Spleen (tissue), 11 donors: ENCODE data around the gene MYH14. TPM values are rescaled to one million over a fixed set of nuclear protein-coding genes. Genes with fewer than 3 reads are reported as not detected.

ENCODE experiments used
- DNase-seq: peaks from one replicate; pipeline ENCODE4 v3.0.0-alpha.2; 2020
- H3K27ac ChIP-seq, 8 donors: fragments of 200-600 bp; sonication (generic) in 7 of 8; 1 replicate in 4 of 8; 2 replicates in 4 of 8; pipeline versions ENCODE4 v1.5.0 to v1.8.0; 2016 to 2021; ENCODE audit warnings: inconsistent platforms in 4 of 8, mild to moderate bottlenecking in 4 of 8, moderate library complexity in 1 of 8
- H3K27me3 ChIP-seq, 7 donors: fragments of 200-600 bp; sonication (generic) in 6 of 7; replicated peaks in 1 of 7; 1 replicate in 4 of 7; 2 replicates in 3 of 7; pipeline versions ENCODE4 v1.5.0 to v1.8.0; 2016 to 2021; ENCODE audit warnings: inconsistent platforms in 3 of 7, mild to moderate bottlenecking in 1 of 7
- H3K36me3 ChIP-seq, 6 donors: fragments of 200-600 bp; sonication (generic) in 5 of 6; 1 replicate in 4 of 6; 2 replicates in 2 of 6; pipeline versions ENCODE4 v1.5.0 to v1.8.0; 2016 to 2021; ENCODE audit warnings: inconsistent platforms in 2 of 6
- H3K4me1 ChIP-seq, 6 donors: fragments of 200-600 bp; sonication (generic) in 5 of 6; 1 replicate in 3 of 6; 2 replicates in 3 of 6; pipeline versions ENCODE4 v1.5.0 to v1.8.0; 2016 to 2021; ENCODE audit warnings: inconsistent platforms in 3 of 6
- H3K4me3 ChIP-seq, 8 donors: fragments of 200-600 bp; sonication (generic) in 7 of 8; 1 replicate in 4 of 8; 2 replicates in 4 of 8; pipeline versions ENCODE4 v1.5.0 to v1.8.0; 2016 to 2021; ENCODE audit warnings: inconsistent platforms in 4 of 8, mild to moderate bottlenecking in 4 of 8, moderate library complexity in 2 of 8
- H3K9me3 ChIP-seq, 8 donors: fragments of 200-600 bp; sonication (generic) in 7 of 8; 1 replicate in 4 of 8; 2 replicates in 4 of 8; pipeline versions ENCODE4 v1.5.0 to v1.8.0; 2016 to 2021; ENCODE audit warnings: inconsistent platforms in 4 of 8
- CTCF ChIP-seq, 11 experiments: fragments of 200-600 bp in 7 of 11; fragments of 450-650 bp in 4 of 11; sonication (generic) in 4 of 11; IDR thresholded peaks in 8 of 11; conservative IDR thresholded peaks in 3 of 11; 1 replicate in 7 of 11; 2 replicates in 4 of 11; pipeline versions ENCODE4 v1.4.0 to v1.8.0; 2016 to 2021; ENCODE audit warnings: antibody characterized with exemption in 11 of 11, inconsistent platforms in 4 of 11, mild to moderate bottlenecking in 1 of 11
- POLR2A ChIP-seq, 3 donors: fragments of 450-650 bp; IDR thresholded peaks; one replicate each; pipeline ENCODE4 v1.5.1; 2017; ENCODE audit warnings: antibody characterized with exemption in 3 of 3, mild to moderate bottlenecking in 1 of 3
- POLR2AphosphoS5 ChIP-seq, 3 donors: sonication (generic); formaldehyde crosslinking; IDR thresholded peaks; one replicate each; pipeline ENCODE4 v1.5.1; 2017; ENCODE audit warnings: antibody characterized with exemption in 3 of 3
- WGBS, 5 donors: extraction: QIAGEN DNeasy Blood & Tissue Kit in 3 of 5; methylation state at CpG; one replicate each; pipeline versions ENCODE4 v1.1.5 to v1.1.7; 2013 to 2018; 5-methylcytosine and 5-hydroxymethylcytosine counted together
- intact Hi-C: fragments of 100-400 bp; cut with DNase I; formaldehyde crosslinking; loops from one replicate; pipeline ENCODE4 v1.15.0; 2023; ENCODE audit warnings: low total_unique reads
- polyA plus RNA-seq, 3 donors: library from polyadenylated mRNA; stranded (reverse); fragments of 200-250 nt; gene quantifications; one replicate each; pipeline ENCODE4 v1.2.1, GENCODE V29; 2013
- total RNA-seq, 7 donors: library from RNA; depleted of rRNA in 3 of 7; stranded (reverse); fragments of >200 nt in 3 of 7; fragmentation: NEBNext Ultra II Directional in 4 of 7; extraction: Animal tissue kit (Norgen Biotek cat#: 25700) in 4 of 7; gene quantifications; one replicate each; pipeline versions ENCODE4 v1.1.0 to v1.2.1, GENCODE V29; 2016 to 2021
- donor health status: healthy with polysubstance abuse.
- donor health status: DM: no; HTN: no; CAD: no; lungs with moderate emphysema.
- donor health status: DM: no; HTN: no; CAD: no.
- donor health status: Bipolar disorder and iron deficiency.
- donor health status: healthy.
- donor health status: DM: no; HTN: no; CAD: no.
- donor health status: DM: yes; HTN: yes; CAD: no.

The MYH14 gene
- total and polyA plus RNA-seq, 10 donors, result 0.04 to 1.5 (median 0.28) TPM; not detected in 1

DNA sequence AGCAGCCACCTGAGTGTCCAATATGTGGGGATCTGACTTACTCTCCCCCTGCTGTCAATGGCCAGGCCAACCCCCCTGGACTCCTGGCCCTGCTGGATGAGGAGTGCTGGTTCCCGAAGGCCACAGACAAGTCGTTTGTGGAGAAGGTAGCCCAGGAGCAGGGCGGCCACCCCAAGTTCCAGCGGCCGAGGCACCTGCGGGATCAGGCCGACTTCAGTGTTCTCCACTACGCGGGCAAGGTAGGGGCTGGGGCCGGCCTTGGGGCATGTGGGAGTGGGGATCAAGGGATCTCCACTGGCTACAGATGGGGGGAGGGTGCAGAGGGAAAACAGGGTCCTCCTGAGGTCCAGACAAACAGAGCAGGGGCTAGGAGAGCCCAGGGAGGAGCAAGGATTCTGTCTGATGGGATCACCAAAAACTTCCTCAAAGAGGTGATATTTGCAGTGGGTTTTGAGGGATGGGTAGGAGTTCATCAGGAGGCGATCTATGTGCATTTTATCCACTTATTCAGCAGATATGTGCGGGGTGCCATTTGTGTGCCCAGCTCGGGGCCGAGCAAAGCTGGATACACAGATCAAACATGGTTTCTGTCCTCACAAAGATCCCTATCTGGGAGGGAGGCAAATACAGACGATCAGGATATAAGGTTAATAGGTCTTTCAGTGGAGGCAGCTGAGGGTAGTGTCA, 47.2 kb downstream of the MYH14 start:
- Histone ChIP-seq H3K27me3 (peaks cover 0 to 55% (median 0%) of the 10 kb centered on the region in 7 donors), H3K4me1 (no peaks in the 10 kb centered on the region), H3K9me3 (peaks cover 0 to 36% (median 31%) of the 10 kb centered on the region in 8 donors), H3K4me3 (no peak overlapping the region), H3K36me3 (no peaks in the 10 kb centered on the region), H3K27ac (no peak overlapping the region)
- TF ChIP-seq POLR2A (IDR thresholded peaks at IDR 0.05) (no peak), CTCF (IDR thresholded peaks at IDR 0.05 in 8 of 11, conservative IDR thresholded peaks at IDR 0.05 in 3 of 11) (no peak), POLR2AphosphoS5 (IDR thresholded peaks at IDR 0.05) (no peak)
- WGBS, 5 donors, result 86 to 93% (median 90%) methylated on average over 15 of the region's 15 CpGs
- DNase-seq, result no peak
- intact Hi-C loops, result no loop called here

GRCh38 chr19:50252111-50252886, 48.9 kb downstream of the MYH14 start:
- no peak overlapping the region for H3K4me3 ChIP-seq

GRCh38 chr19:50252887-50253268, 49.5 kb downstream of the MYH14 start:
- intact Hi-C loops, result no loop called here
- Histone ChIP-seq H3K27me3 (peaks cover 0 to 53% (median 0%) of the 10 kb centered on the region in 7 donors), H3K27ac (no peak overlapping the region), H3K36me3 (no peaks in the 10 kb centered on the region), H3K4me1 (no peaks in the 10 kb centered on the region), H3K4me3 (no peak overlapping the region), H3K9me3 (peaks cover 0 to 52% (median 37%) of the 10 kb centered on the region in 8 donors)
- no peak for DNase-seq
- TF ChIP-seq POLR2AphosphoS5 (IDR thresholded peaks at IDR 0.05), result no peak
- TF ChIP-seq CTCF (IDR thresholded peaks at IDR 0.05 in 8 of 11, conservative IDR thresholded peaks at IDR 0.05 in 3 of 11), result no peak
- no peak for TF ChIP-seq POLR2A (IDR thresholded peaks at IDR 0.05)
- WGBS, 5 donors, result 87 to 93% (median 88%) methylated on average over 5 of the region's 5 CpGs

More at GRCh38 chr19:50252111-50252886, 48.9 kb downstream of the MYH14 start:
- DNase-seq, result no peak
- H3K9me3 ChIP-seq, result peaks cover 0 to 48% (median 36%) of the 10 kb centered on the region in 8 donors
- no peaks in the 10 kb centered on the region for H3K4me1 ChIP-seq
- intact Hi-C loops, result no loop called here
- H3K36me3 ChIP-seq, result no peaks in the 10 kb centered on the region
- H3K27ac ChIP-seq, result no peak overlapping the region
- TF ChIP-seq POLR2AphosphoS5 (IDR thresholded peaks at IDR 0.05) (no peak), CTCF (IDR thresholded peaks at IDR 0.05 in 8 of 11, conservative IDR thresholded peaks at IDR 0.05 in 3 of 11) (peak in 10 of 11 experiments; percentile 25 to 70 (median 48)), POLR2A (IDR thresholded peaks at IDR 0.05) (no peak)
- H3K27me3 ChIP-seq, result peaks cover 0 to 59% (median 0%) of the 10 kb centered on the region in 7 donors
- WGBS, 5 donors, result 87 to 92% (median 90%) methylated on average over 17 to 23 of the region's 23 CpGs

GRCh38 chr19:50255115-50255514, 51.7 kb downstream of the MYH14 start:
- Histone ChIP-seq H3K36me3 (no peaks in the 10 kb centered on the region), H3K4me1 (no peaks in the 10 kb centered on the region), H3K4me3 (no peak overlapping the region), H3K27ac (no peak overlapping the region), H3K27me3 (peaks cover 0 to 45% (median 0%) of the 10 kb centered on the region in 7 donors), H3K9me3 (peaks cover 0 to 56% (median 37%) of the 10 kb centered on the region in 8 donors)
- TF ChIP-seq CTCF (IDR thresholded peaks at IDR 0.05 in 8 of 11, conservative IDR thresholded peaks at IDR 0.05 in 3 of 11) (no peak), POLR2A (IDR thresholded peaks at IDR 0.05) (no peak), POLR2AphosphoS5 (IDR thresholded peaks at IDR 0.05) (no peak)
- WGBS, 5 donors, result 73 to 87% (median 79%) methylated on average over 5 of the region's 5 CpGs
- intact Hi-C loops, result no loop called here
- no peak for DNase-seq
